SU-DHL-6 (cell line): ENCODE results near the gene CDH23.
"Not testable (repeated sequence)": the region's sequence is repeated elsewhere in the genome, so short reads cannot be mapped to it uniquely, and the experiment has no call there.

Experiments
- H2AFZ ChIP-seq: fragments of 200-600 bp; sonication (generic); 2 replicates; pipeline ENCODE4 v1.6.1; 2014; ENCODE audit warnings: low read depth, mild to moderate bottlenecking, moderate library complexity, mixed read lengths, antibody characterized with exemption, low read length; ENCODE audit not compliant: severe bottlenecking
- H3F3A ChIP-seq: fragments of 200-600 bp; shearing (Covaris generic); 2 replicates; pipeline ENCODE4 v1.6.0; 2016; ENCODE audit warnings: antibody characterized with exemption, mild to moderate bottlenecking; ENCODE audit not compliant: insufficient read depth
- H3K27ac ChIP-seq: fragments of 200-600 bp; sonication (generic); 2 replicates; pipeline ENCODE4 v1.5.1; 2016; ENCODE audit warnings: low read depth, mild to moderate bottlenecking, low read length, moderate library complexity, mixed read lengths
- H3K27me3 ChIP-seq: fragments of 200-600 bp; sonication (generic), shearing (Covaris generic); 2 replicates; pipeline ENCODE4 v1.6.0; 2014; ENCODE audit warnings: mild to moderate bottlenecking, low read length
- H3K36me3 ChIP-seq: fragments of 200-600 bp; sonication (generic); 2 replicates; pipeline ENCODE4 v1.6.1; 2014; ENCODE audit warnings: mild to moderate bottlenecking, low read length, mixed read lengths
- H3K4me2 ChIP-seq: fragments of 300-600, 200-600 bp; shearing (Covaris generic), sonication (generic); 2 replicates; pipeline ENCODE4 v1.6.0; 2014; ENCODE audit warnings: low read length, low read depth, mild to moderate bottlenecking; ENCODE audit not compliant: poor library complexity, severe bottlenecking
- H3K4me3 ChIP-seq: fragments of 200-600 bp; sonication (generic); 2 replicates; pipeline ENCODE4 v1.5.1; 2014; ENCODE audit warnings: antibody characterized with exemption, low read length, mild to moderate bottlenecking, mixed read lengths; ENCODE audit not compliant: insufficient read depth, poor library complexity, severe bottlenecking
- H3K79me2 ChIP-seq: fragments of 200-600 bp; sonication (generic); 2 replicates; pipeline ENCODE4 v1.6.1; 2014; ENCODE audit warnings: mild to moderate bottlenecking, low read length, moderate library complexity; ENCODE audit not compliant: insufficient read depth
- H3K9ac ChIP-seq: fragments of 200-600 bp; sonication (generic); 2 replicates; pipeline ENCODE4 v1.7.0; 2014; ENCODE audit warnings: mild to moderate bottlenecking, low read length
- H3K9me2 ChIP-seq: fragments of 200-600 bp; sonication (generic); replicated peaks from 2 replicates; pipeline ENCODE4 v1.6.1; 2014; ENCODE audit warnings: low read length; ENCODE audit not compliant: insufficient read depth
- H3K9me3 ChIP-seq: fragments of 200-600 bp; sonication (generic); 2 replicates; pipeline ENCODE4 v1.6.1; 2014; ENCODE audit warnings: low read length, mixed read lengths; ENCODE audit not compliant: insufficient read depth
- H4K20me1 ChIP-seq: fragments of 200-600 bp; sonication (generic); 2 replicates; pipeline ENCODE4 v1.6.1; 2014; ENCODE audit warnings: low read depth, mild to moderate bottlenecking, antibody characterized with exemption, low read length, moderate library complexity, mixed read lengths
- CTCF ChIP-seq: fragments of 200-600 bp; sonication (generic); IDR thresholded peaks from one replicate; pipeline ENCODE4 v1.5.1; 2017; ENCODE audit warnings: antibody characterized with exemption, mild to moderate bottlenecking, low read length, moderate library complexity; ENCODE audit not compliant: insufficient read depth, poor library complexity, severe bottlenecking
- EZH2phosphoT487 ChIP-seq: fragments of 200-600 bp; sonication (generic), shearing (Covaris generic); conservative IDR thresholded peaks from 2 replicates; pipeline ENCODE4 v1.6.1; 2018; ENCODE audit warnings: mild to moderate bottlenecking, antibody characterized with exemption, low read length, moderate library complexity, mixed read lengths

CDH23 gene

DNA sequence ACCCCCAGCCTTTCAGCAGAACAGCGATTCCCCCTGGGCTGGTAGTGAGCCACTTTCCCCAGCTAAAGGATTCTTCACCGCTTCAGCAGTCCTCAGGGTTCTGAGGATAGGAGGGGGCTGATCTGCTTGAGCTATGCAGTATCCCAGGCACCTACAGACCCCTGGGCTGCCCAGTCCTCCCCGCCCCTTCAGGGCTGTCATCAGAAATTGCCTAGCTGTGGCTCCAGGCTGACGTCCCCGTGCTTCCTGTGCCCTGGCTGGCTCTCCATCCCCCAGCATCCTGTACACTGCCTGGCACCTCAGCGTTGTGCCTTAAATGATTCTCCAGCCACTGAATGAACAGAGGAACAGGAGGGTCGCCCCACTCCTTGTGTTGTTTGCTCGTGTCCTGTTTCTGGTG lies 38.4 kb upstream of the CDH23 start:
- H4K20me1 ChIP-seq, result no peaks in the 10 kb centered on the region
- no peak overlapping the region for H2AFZ ChIP-seq
- no peaks in the 10 kb centered on the region for H3K9me3 ChIP-seq
- no peak overlapping the region for H3K27ac ChIP-seq
- H3K4me3 ChIP-seq, result no peak overlapping the region
- H3K9me2 ChIP-seq, result no peaks in the 10 kb centered on the region
- H3K27me3 ChIP-seq, result no peaks in the 10 kb centered on the region
- TF ChIP-seq CTCF (no peak), EZH2phosphoT487 (no peak)
- H3K4me2 ChIP-seq, result no peak overlapping the region
- no peaks in the 10 kb centered on the region for H3K79me2 ChIP-seq
- H3K36me3 ChIP-seq, result no peaks in the 10 kb centered on the region
- H3F3A ChIP-seq, result no peaks in the 10 kb centered on the region
- no peak overlapping the region for H3K9ac ChIP-seq

DNA sequence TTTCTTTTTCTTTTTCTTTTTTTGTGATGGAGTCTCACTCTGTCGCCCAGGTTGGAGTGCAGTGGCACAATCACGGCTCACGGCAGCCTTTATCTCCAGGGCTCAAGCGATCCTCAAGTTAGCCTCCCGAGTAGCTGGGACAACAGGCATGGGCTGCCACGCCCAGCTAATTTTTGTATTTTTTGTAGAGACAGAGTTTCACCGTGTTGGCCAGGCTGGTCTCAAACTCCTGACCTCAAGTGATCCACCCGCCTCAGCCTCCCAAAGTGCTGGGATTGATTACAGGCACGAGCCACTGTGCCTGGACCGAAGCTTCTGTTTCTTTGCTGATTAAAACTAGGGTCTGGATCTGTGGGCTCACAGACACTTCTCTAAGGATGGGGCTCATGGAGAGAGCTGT lies 37.8 kb upstream of the CDH23 start:
- H3K36me3 ChIP-seq, H4K20me1 ChIP-seq, H3K9me3 ChIP-seq, H3K79me2 ChIP-seq, H3K9me2 ChIP-seq, H3K9ac ChIP-seq, H3K4me2 ChIP-seq, H3K27ac ChIP-seq, H2AFZ ChIP-seq, H3F3A ChIP-seq, H3K4me3 ChIP-seq, H3K27me3 ChIP-seq: not testable (repeated sequence)

GRCh38 chr10:71359364-71360046 lies 37.2 kb upstream of the CDH23 start:
- no peak overlapping the region for H3K4me3 ChIP-seq
- H3K9ac ChIP-seq, result no peak overlapping the region
- H4K20me1 ChIP-seq, result no peaks in the 10 kb centered on the region
- H3K36me3 ChIP-seq, result no peaks in the 10 kb centered on the region
- no peaks in the 10 kb centered on the region for H3K27me3 ChIP-seq
- no peak overlapping the region for H2AFZ ChIP-seq
- no peaks in the 10 kb centered on the region for H3K79me2 ChIP-seq
- TF ChIP-seq CTCF, result no peak
- TF ChIP-seq EZH2phosphoT487, result no peak
- H3F3A ChIP-seq, result no peaks in the 10 kb centered on the region
- H3K27ac ChIP-seq, result no peak overlapping the region
- no peak overlapping the region for H3K4me2 ChIP-seq
- H3K9me2 ChIP-seq, result no peaks in the 10 kb centered on the region
- H3K9me3 ChIP-seq, result no peaks in the 10 kb centered on the region

GRCh38 chr10:71360735-71361134 lies 36.0 kb upstream of the CDH23 start:
- H3K36me3 ChIP-seq, result no peaks in the 10 kb centered on the region
- no peak overlapping the region for H3K4me2 ChIP-seq
- no peaks in the 10 kb centered on the region for H3K27me3 ChIP-seq
- H4K20me1 ChIP-seq, result no peaks in the 10 kb centered on the region
- H3K79me2 ChIP-seq, result no peaks in the 10 kb centered on the region
- no peaks in the 10 kb centered on the region for H3K9me3 ChIP-seq
- H3K9ac ChIP-seq, result no peak overlapping the region
- no peak for TF ChIP-seq CTCF
- TF ChIP-seq EZH2phosphoT487, result no peak
- H3K4me3 ChIP-seq, result no peak overlapping the region
- H3F3A ChIP-seq, result no peaks in the 10 kb centered on the region
- no peak overlapping the region for H3K27ac ChIP-seq
- H3K9me2 ChIP-seq, result no peaks in the 10 kb centered on the region
- H2AFZ ChIP-seq, result no peak overlapping the region
